K562 (cell line): ENCODE data around the gene RER1. TPM values are rescaled to one million over a fixed set of nuclear protein-coding genes. Genes with fewer than 3 reads are reported as not detected.

ENCODE experiments used
- CAMTA2 ChIP-seq: fragments of 250-450 bp; sonication (Bioruptor Pico); conservative IDR thresholded peaks from 2 replicates; pipeline ENCODE4 v1.5.1; 2022
- EGR1 ChIP-seq: fragments of 450-650 bp; conservative IDR thresholded peaks from 2 replicates; pipeline ENCODE4 v1.6.1; 2017; ENCODE audit warnings: mild to moderate bottlenecking
- EP300 ChIP-seq: IDR thresholded peaks from 2 replicates; pipeline ENCODE4 v1.6.1; 2012; ENCODE audit warnings: low read length, improper control_type of control experiment
- HMGXB4 ChIP-seq: sonication (generic); formaldehyde crosslinking; IDR thresholded peaks from 2 replicates; pipeline ENCODE4 v1.8.1; 2023; ENCODE audit warnings: mild to moderate bottlenecking, missing genetic modification reagents
- KAT2B ChIP-seq: IDR thresholded peaks from one replicate; pipeline ENCODE4 v1.6.1; 2012; ENCODE audit warnings: low read depth, mild to moderate bottlenecking, control low read depth, inconsistent platforms, low read length, moderate library complexity
- KDM5B ChIP-seq: fragments of 200-600 bp; sonication (generic); IDR thresholded peaks from 2 replicates; pipeline ENCODE4 v1.6.1; 2012; ENCODE audit warnings: low read depth, mild to moderate bottlenecking, moderate library complexity, low read length, control low read depth, inconsistent platforms; ENCODE audit not compliant: insufficient replicate concordance
- NFYB ChIP-seq: IDR thresholded peaks from 2 replicates; pipeline ENCODE4 v1.6.1; 2011; ENCODE audit warnings: mild to moderate bottlenecking, moderate library complexity; ENCODE audit not compliant: insufficient read length; ENCODE audit errors: extremely low read depth
- PHTF2 ChIP-seq: fragments of 250-450 bp; sonication (Bioruptor Pico); IDR thresholded peaks from 2 replicates; pipeline ENCODE4 v1.5.0; 2021; ENCODE audit warnings: mild to moderate bottlenecking
- POLR2AphosphoS5 ChIP-seq: IDR thresholded peaks from 2 replicates; pipeline ENCODE4 v1.6.1; 2011; ENCODE audit warnings: mild to moderate bottlenecking, low read depth, low read length, moderate library complexity; ENCODE audit not compliant: control insufficient read depth, insufficient read depth
- SMAD3 ChIP-seq: fragments of 450-650 bp; formaldehyde crosslinking; conservative IDR thresholded peaks from 2 replicates; pipeline ENCODE4 v1.4.0; 2020; ENCODE audit warnings: mild to moderate bottlenecking
- TRIM24 ChIP-seq, 2 experiments: fragments of 450-650 bp; IDR thresholded peaks; 2 replicates each; pipeline ENCODE4 v1.6.1; 2016
- YBX1 ChIP-seq: fragments of 450-650 bp; IDR thresholded peaks from 2 replicates; pipeline ENCODE4 v1.7.1; 2016; ENCODE audit warnings: mild to moderate bottlenecking
- ZBTB1 ChIP-seq: sonication (generic); formaldehyde crosslinking; IDR thresholded peaks from 2 replicates; pipeline ENCODE4 v1.8.1; 2023; ENCODE audit warnings: missing genetic modification reagents, low read depth, mild to moderate bottlenecking, borderline replicate concordance
- ZBTB8A ChIP-seq: fragments of 450-650 bp; IDR thresholded peaks from 2 replicates; pipeline ENCODE4 v1.6.1; 2018; ENCODE audit warnings: mild to moderate bottlenecking, moderate library complexity; ENCODE audit not compliant: partially characterized antibody
- ZNF274 ChIP-seq: IDR thresholded peaks from 2 replicates; pipeline ENCODE4 v1.6.1; 2011; ENCODE audit warnings: low read depth, mild to moderate bottlenecking, low read length, moderate library complexity, borderline replicate concordance
- ZNF655 ChIP-seq: fragments of 250-450 bp; sonication (Bioruptor Pico); IDR thresholded peaks from 2 replicates; pipeline ENCODE4 v1.5.0; 2021
- ZNF764 ChIP-seq: fragments of 250-450 bp; sonication (Bioruptor Pico); IDR thresholded peaks from 2 replicates; pipeline ENCODE4 v1.4.0; 2020; ENCODE audit warnings: low read depth, mild to moderate bottlenecking, moderate library complexity
- polyA plus RNA-seq, 8 experiments: library from polyadenylated mRNA; depleted of rRNA in 4 of 8; stranded (reverse) in 5 of 8; unstranded in 3 of 8; fragments of >200 nt; fragmentation: Nextera tagmentation in 2 of 8; fragmentation: Illumina TruSeq in 1 of 8; extraction: Ambion mirVana in 2 of 8; extraction: Trizol in 1 of 8; gene quantifications; 2 replicates each; pipeline versions ENCODE4 v1.2.1 to v1.2.3, GENCODE V29; 2011 to 2014; ENCODE audit warnings: inconsistent platforms in 1 of 8, missing spikeins in 1 of 8
- total RNA-seq, 7 experiments: library from RNA; depleted of rRNA in 6 of 7; stranded (reverse); fragments of >200 nt in 6 of 7; fragmentation: Illumina TruSeq in 2 of 7; extraction: Trizol in 2 of 7; gene quantifications; 2 replicates each; pipeline versions ENCODE4 v1.2.1 to v1.2.3, GENCODE V29; 2011 to 2021; ENCODE audit warnings: low replicate concordance in 1 of 7
- TF ChIP-seq, protein P1 (sequence below): fragments of 450-650 bp; IDR thresholded peaks from 2 replicates; pipeline ENCODE4 v1.6.1; 2016; ENCODE audit warnings: low read depth

The RER1 gene
- total and polyA plus RNA-seq, 9 of the 15 experiments (the other 6 are each of a cell fraction or from before 2014, with no cell fraction given) = 19.6 to 354 (median 183) TPM

DNA sequence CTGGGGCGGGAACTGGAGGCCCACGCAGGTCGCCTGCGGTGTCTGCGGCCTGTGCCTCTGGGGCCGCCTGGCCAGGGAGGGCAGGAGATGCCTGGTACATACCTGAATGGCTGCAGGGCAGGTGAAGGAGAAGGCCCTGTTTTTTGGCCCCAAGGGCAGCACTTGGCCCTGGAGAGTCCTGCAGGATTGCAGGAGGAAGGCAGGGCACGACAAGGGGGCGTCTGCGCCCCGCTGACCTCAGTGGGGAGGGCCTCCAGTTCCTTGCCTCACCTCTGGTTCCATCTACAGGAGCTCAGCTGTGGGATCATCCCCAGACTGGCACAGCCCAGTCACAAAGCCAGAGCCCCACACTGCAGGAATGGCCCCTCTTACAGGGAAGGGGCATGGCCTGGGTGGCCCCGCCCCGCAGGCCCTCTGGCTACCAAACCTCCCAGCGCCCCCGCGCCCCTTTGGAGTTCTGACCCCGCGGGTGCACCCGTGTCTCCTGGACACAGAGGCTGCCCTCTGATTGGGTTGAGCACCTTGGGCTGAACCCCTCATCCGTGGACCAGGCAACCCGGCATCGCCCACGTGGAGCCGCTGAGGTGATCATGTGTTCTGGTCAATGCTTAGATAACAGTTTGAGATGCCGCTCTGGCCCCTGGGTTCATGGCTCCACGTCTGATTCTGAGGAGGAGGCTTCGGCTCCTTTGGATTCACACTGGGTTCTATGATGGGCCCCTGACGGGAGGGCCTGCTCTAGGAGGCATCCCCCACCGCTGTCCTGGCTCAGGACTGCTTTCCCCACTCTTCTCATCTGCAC is 22.1 kb downstream of the RER1 start (continued):
- no peak for TF ChIP-seq HMGXB4 (CRISPR knock-in tag)
- no peak for TF ChIP-seq NFYB
- no peak for TF ChIP-seq CAMTA2 (CRISPR knock-in tag)
- no peak for TF ChIP-seq SMAD3 (CRISPR knock-in tag)
- no peak for TF ChIP-seq ZBTB8A
- no peak for TF ChIP-seq ZBTB1 (CRISPR knock-in tag)
- TF ChIP-seq ZNF274 = no peak
- no peak for TF ChIP-seq TRIM24 (IDR thresholded peaks at IDR 0.05)
- TF ChIP-seq EP300 = no peak
- TF ChIP-seq, protein P1, sequence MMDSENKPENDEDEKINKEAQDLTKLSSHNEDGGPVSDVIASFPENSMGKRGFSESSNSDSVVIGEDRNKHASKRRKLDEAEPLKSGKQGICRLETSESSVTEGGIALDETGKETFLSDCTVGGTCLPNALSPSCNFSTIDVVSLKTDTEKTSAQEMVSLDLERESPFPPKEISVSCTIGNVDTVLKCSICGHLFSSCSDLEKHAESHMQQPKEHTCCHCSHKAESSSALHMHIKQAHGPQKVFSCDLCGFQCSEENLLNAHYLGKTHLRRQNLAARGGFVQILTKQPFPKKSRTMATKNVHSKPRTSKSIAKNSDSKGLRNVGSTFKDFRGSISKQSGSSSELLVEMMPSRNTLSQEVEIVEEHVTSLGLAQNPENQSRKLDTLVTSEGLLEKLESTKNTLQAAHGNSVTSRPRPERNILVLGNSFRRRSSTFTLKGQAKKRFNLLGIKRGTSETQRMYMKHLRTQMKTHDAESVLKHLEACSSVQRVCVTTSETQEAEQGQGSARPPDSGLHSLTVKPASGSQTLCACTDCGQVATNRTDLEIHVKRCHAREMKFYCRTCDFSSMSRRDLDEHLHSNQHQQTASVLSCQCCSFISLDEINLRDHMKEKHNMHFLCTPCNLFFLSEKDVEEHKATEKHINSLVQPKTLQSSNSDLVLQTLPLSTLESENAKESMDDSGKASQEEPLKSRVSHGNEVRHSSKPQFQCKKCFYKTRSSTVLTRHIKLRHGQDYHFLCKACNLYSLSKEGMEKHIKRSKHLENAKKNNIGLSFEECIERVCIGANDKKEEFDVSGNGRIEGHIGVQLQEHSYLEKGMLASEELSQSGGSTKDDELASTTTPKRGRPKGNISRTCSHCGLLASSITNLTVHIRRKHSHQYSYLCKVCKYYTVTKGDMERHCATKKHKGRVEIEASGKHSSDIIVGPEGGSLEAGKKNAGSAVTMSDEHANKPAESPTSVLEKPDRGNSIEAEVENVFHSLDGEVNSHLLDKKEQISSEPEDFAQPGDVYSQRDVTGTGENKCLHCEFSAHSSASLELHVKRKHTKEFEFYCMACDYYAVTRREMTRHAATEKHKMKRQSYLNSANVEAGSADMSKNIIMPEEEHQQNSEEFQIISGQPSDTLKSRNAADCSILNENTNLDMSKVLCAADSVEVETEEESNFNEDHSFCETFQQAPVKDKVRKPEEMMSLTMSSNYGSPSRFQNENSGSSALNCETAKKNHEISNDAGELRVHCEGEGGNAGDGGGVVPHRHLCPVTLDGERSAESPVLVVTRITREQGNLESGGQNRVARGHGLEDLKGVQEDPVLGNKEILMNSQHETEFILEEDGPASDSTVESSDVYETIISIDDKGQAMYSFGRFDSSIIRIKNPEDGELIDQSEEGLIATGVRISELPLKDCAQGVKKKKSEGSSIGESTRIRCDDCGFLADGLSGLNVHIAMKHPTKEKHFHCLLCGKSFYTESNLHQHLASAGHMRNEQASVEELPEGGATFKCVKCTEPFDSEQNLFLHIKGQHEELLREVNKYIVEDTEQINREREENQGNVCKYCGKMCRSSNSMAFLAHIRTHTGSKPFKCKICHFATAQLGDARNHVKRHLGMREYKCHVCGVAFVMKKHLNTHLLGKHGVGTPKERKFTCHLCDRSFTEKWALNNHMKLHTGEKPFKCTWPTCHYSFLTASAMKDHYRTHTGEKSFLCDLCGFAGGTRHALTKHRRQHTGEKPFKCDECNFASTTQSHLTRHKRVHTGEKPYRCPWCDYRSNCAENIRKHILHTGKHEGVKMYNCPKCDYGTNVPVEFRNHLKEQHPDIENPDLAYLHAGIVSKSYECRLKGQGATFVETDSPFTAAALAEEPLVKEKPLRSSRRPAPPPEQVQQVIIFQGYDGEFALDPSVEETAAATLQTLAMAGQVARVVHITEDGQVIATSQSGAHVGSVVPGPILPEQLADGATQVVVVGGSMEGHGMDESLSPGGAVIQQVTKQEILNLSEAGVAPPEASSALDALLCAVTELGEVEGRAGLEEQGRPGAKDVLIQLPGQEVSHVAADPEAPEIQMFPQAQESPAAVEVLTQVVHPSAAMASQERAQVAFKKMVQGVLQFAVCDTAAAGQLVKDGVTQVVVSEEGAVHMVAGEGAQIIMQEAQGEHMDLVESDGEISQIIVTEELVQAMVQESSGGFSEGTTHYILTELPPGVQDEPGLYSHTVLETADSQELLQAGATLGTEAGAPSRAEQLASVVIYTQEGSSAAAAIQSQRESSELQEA = no peak
- TF ChIP-seq KDM5B = peak; percentile 30
- TF ChIP-seq EGR1 = peak; percentile 65
- TF ChIP-seq ZNF655 (CRISPR knock-in tag) = no peak
- no peak for TF ChIP-seq PHTF2 (CRISPR knock-in tag)
- 0 out of 2 replicates have a peak, but pooled peaks have one; percentile 7 for TF ChIP-seq ZNF764 (CRISPR knock-in tag)
- no peak for TF ChIP-seq POLR2AphosphoS5
- TF ChIP-seq YBX1 = no peak
- TF ChIP-seq KAT2B = no peak
